22Rv1 (cell line): ENCODE data around the gene APOLD1.

Experiments
- H3K27ac ChIP-seq: fragments of 450-650 bp; 2 replicates; pipeline ENCODE4 v1.5.1; 2017
- ZFX ChIP-seq: fragments of 450-650 bp; IDR thresholded peaks from 2 replicates; pipeline ENCODE4 v1.6.1; 2017; ENCODE audit warnings: antibody characterized with exemption, borderline replicate concordance
- TF ChIP-seq, protein P1 (sequence below): fragments of 450-650 bp; IDR thresholded peaks from 2 replicates; pipeline ENCODE4 v1.5.1; 2017; ENCODE audit warnings: mild to moderate bottlenecking

Gene APOLD1

DNA sequence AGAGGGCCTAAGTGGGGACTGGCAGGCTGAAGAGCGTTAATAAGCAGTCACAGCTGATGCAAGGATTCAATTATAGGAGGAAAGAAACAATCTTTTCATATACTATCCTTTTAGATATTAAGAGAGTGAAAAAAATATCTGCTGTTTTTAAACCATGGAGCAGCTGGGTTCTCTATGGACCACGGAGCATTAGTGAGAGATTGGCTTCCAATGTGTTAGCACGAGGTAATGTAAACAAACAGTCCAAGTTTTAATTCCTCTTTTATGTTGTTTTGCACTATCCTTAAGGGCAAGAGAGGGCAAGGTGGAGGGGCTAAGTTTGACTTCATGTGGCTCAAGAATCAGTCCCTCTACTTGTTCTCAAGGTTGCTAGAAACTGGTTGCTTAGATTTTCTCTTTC is 37.4 kb upstream of the APOLD1 start:
- no peak overlapping the region for H3K27ac ChIP-seq
- no peak for TF ChIP-seq ZFX
- TF ChIP-seq, protein P1, sequence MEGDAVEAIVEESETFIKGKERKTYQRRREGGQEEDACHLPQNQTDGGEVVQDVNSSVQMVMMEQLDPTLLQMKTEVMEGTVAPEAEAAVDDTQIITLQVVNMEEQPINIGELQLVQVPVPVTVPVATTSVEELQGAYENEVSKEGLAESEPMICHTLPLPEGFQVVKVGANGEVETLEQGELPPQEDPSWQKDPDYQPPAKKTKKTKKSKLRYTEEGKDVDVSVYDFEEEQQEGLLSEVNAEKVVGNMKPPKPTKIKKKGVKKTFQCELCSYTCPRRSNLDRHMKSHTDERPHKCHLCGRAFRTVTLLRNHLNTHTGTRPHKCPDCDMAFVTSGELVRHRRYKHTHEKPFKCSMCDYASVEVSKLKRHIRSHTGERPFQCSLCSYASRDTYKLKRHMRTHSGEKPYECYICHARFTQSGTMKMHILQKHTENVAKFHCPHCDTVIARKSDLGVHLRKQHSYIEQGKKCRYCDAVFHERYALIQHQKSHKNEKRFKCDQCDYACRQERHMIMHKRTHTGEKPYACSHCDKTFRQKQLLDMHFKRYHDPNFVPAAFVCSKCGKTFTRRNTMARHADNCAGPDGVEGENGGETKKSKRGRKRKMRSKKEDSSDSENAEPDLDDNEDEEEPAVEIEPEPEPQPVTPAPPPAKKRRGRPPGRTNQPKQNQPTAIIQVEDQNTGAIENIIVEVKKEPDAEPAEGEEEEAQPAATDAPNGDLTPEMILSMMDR: no peak

GRCh38 chr12:12749433-12749832 is 36.0 kb upstream of the APOLD1 start:
- TF ChIP-seq ZFX: no peak
- TF ChIP-seq, protein P1: no peak

GRCh38 chr12:12755923-12756322 is 29.5 kb upstream of the APOLD1 start:
- no peak for TF ChIP-seq ZFX
- TF ChIP-seq, protein P1: no peak
- no peak overlapping the region for H3K27ac ChIP-seq

More at GRCh38 chr12:12749433-12749832, 36.0 kb upstream of the APOLD1 start:
- no peak overlapping the region for H3K27ac ChIP-seq

- TF ChIP-seq ZFX: no peak
- TF ChIP-seq, protein P1: no peak
- H3K27ac ChIP-seq: no peak overlapping the region
Measured at GRCh38 chr12:12757121-12757520, 28.3 kb upstream of the APOLD1 start.

GRCh38 chr12:12759234-12759915 is 26.1 kb upstream of the APOLD1 start:
- TF ChIP-seq, protein P1: no peak
- no peak overlapping the region for H3K27ac ChIP-seq

GRCh38 chr12:12764824-12765223 is 20.6 kb upstream of the APOLD1 start:
- TF ChIP-seq ZFX: no peak
- TF ChIP-seq, protein P1: no peak
- H3K27ac ChIP-seq: no peak overlapping the region

DNA sequence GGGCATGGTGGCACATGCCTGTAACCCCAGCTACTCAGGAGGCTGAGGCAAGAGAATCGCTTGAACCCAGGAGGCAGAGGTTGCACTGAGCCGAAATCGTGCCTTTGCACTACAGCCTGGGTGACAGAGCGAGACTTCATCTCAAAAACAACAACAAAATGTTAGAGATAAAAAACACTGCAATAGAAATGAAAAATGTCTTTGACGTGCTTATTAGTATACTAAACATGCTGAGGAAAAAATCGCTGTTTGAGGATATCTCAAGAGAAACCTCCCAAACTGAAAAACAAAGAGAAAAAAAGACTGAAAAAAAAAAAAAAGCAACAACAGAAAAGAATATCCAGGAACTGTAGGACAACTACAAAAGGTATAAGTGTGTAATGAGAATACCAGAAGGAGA is 15.2 kb upstream of the APOLD1 start:
- H3K27ac ChIP-seq: no peak overlapping the region
- TF ChIP-seq, protein P1: no peak
- TF ChIP-seq ZFX: no peak
